OCI-LY1 (cell line): ENCODE results near the gene TXNL4A.

Source experiments
- H2AFZ ChIP-seq: fragments of 200-600 bp; sonication (generic), shearing (Covaris generic); 2 replicates; pipeline ENCODE4 v1.6.0; 2014; ENCODE audit warnings: antibody characterized with exemption, mild to moderate bottlenecking, low read length
- H3F3A ChIP-seq: fragments of 200-600 bp; sonication (generic), shearing (Covaris generic); 2 replicates; pipeline ENCODE4 v1.6.0; 2014; ENCODE audit warnings: mild to moderate bottlenecking, antibody characterized with exemption, low read length, moderate library complexity; ENCODE audit not compliant: insufficient read depth
- H3K27ac ChIP-seq: fragments of 200-600 bp; sonication (generic); 2 replicates; pipeline ENCODE4 v1.5.1; 2014; ENCODE audit warnings: low read length, mixed run types, mild to moderate bottlenecking, low read depth; ENCODE audit not compliant: poor library complexity, severe bottlenecking
- H3K27me3 ChIP-seq: fragments of 200-600 bp; sonication (generic); 2 replicates; pipeline ENCODE4 v1.6.0; 2014; ENCODE audit warnings: antibody characterized with exemption, mild to moderate bottlenecking, low read length, moderate library complexity; ENCODE audit not compliant: insufficient read depth
- H3K36me3 ChIP-seq: fragments of 200-600 bp; sonication (generic); 2 replicates; pipeline ENCODE4 v1.6.1; 2014; ENCODE audit warnings: mild to moderate bottlenecking, antibody characterized with exemption, low read length, moderate library complexity, mixed read lengths; ENCODE audit not compliant: insufficient read depth
- H3K4me1 ChIP-seq: fragments of 200-600 bp; sonication (generic); 2 replicates; pipeline ENCODE4 v1.5.1; 2014; ENCODE audit warnings: mild to moderate bottlenecking, low read length, moderate library complexity; ENCODE audit not compliant: insufficient read depth, severe bottlenecking
- H3K4me2 ChIP-seq: fragments of 200-600 bp; sonication (generic), shearing (Covaris generic); 2 replicates; pipeline ENCODE4 v1.6.1; 2014; ENCODE audit warnings: low read length
- H3K4me3 ChIP-seq: fragments of 200-600 bp; sonication (generic); 2 replicates; pipeline ENCODE4 v1.5.1; 2014; ENCODE audit warnings: low read length, low read depth, mild to moderate bottlenecking, mixed read lengths; ENCODE audit not compliant: poor library complexity, severe bottlenecking
- H3K79me2 ChIP-seq: fragments of 200-600 bp; shearing (Covaris generic); 2 replicates; pipeline ENCODE4 v1.6.1; 2016; ENCODE audit warnings: mixed run types, low read length, mixed read lengths; ENCODE audit not compliant: insufficient read depth
- H3K9ac ChIP-seq: fragments of 200-600 bp; sonication (generic), shearing (Covaris generic); 2 replicates; pipeline ENCODE4 v1.6.1; 2014; ENCODE audit warnings: mild to moderate bottlenecking, low read length, mixed read lengths
- H3K9me2 ChIP-seq: fragments of 200-600 bp; sonication (generic), shearing (Covaris generic); 2 replicates; pipeline ENCODE4 v1.6.1; 2014; ENCODE audit warnings: low read depth, mild to moderate bottlenecking, low read length, mixed read lengths
- H3K9me3 ChIP-seq: fragments of 200-600 bp; shearing (Covaris generic); 2 replicates; pipeline ENCODE4 v1.6.1; 2014; ENCODE audit warnings: low read length, mixed read lengths
- H4K20me1 ChIP-seq: fragments of 200-600 bp; sonication (generic), shearing (Covaris generic); 2 replicates; pipeline ENCODE4 v1.6.0; 2016; ENCODE audit warnings: mild to moderate bottlenecking, low read length; ENCODE audit not compliant: insufficient read depth
- EZH2 ChIP-seq: fragments of 200-600 bp; sonication (generic), shearing (Covaris generic); IDR thresholded peaks from 2 replicates; pipeline ENCODE4 v1.8.0; 2017; ENCODE audit warnings: borderline replicate concordance, mixed run types, mild to moderate bottlenecking, antibody characterized with exemption, low read length, moderate library complexity, mixed read lengths
- TF ChIP-seq, protein P1 (sequence below): fragments of 200-600 bp; sonication (generic), shearing (Covaris generic); IDR thresholded peaks from 2 replicates; pipeline ENCODE4 v1.5.1; 2017; ENCODE audit warnings: mild to moderate bottlenecking, antibody characterized with exemption, low read length, moderate library complexity, mixed read lengths

Gene TXNL4A, protein sequence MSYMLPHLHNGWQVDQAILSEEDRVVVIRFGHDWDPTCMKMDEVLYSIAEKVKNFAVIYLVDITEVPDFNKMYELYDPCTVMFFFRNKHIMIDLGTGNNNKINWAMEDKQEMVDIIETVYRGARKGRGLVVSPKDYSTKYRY

DNA sequence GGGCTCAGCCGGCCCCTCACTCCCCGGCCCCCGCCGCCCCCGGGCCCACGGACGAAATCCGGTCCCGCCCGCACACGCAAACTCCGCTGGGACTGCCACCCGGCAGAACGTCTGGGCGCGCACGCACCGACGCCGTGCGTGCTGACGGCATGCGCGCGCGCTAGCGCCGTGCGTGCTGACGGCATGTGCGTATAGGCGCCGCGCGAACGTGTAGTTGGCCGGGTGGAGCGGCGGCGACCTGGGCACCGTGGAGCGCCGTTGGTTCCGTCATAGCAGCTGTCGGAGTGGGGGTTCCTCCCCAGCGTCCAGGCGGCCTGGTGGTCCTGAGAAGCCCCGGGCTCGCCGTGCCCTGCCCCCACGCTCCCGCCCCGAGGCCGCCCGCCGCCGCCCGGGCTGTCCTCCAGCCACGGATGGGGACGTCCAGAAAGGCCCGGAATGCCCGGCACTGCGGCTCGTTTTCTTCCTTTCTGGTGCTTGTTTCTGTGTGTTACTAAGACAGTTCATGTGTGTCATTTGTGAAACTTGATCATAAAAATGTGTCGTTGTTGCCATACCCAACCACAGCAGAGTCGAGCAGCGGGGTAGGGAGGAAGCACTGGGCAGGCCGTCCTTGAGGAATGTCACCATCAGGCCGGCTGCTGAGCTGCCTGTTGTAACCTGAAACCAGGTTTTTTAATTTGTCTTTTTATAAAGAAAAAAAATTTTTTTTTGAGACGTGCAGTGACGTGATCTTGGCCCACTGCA is at the start of gene TXNL4A:
TXNL4A (minus strand) TSS at position 113 of the 744 bp plus-strand sequence. CDS start 171 bp downstream, outside the sequence.
- Histone ChIP-seq H3K9me3 (no peaks in the 10 kb centered on the region), H3F3A (no peaks in the 10 kb centered on the region), H3K36me3 (peaks cover 34% of the 10 kb centered on the region), H3K9me2 (no peaks in the 10 kb centered on the region), H3K4me3 (peak within 1 kb of the TSS; percentile 81), H3K27me3 (no peaks in the 10 kb centered on the region), H3K79me2 (peaks cover 45% of the 10 kb centered on the region), H2AFZ (peak within 1 kb of the TSS; percentile 72; the same call in 1 of the 2 replicates), H3K27ac (peak within 1 kb of the TSS; percentile 58), H4K20me1 (no peaks in the 10 kb centered on the region), H3K4me2 (peak within 1 kb of the TSS; percentile 93), H3K9ac (peak within 1 kb of the TSS; percentile 93), H3K4me1 (peaks cover 26% of the 10 kb centered on the region)
- TF ChIP-seq EZH2, result no peak

DNA sequence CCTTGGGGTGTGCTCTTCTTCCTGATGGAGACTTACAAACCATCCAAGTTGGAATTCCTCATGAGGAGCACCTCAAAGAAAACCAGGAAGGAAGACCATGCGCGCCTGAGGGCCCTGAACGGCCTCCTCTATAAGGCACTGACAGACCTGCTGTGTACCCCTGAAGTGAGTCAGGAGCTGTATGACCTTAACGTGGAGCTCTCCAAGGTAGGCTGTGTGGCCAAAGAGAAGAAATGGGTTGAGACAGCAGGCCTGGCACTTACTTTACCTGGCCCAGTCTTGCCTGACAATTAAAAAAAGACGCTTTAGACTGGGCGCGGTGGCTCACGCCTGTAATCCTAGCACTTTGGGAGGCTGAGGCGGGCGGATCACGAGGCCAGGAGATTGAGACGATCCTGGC is 48.9 kb upstream of the TXNL4A start:
- H4K20me1 ChIP-seq, result no peaks in the 10 kb centered on the region
- H3K4me1 ChIP-seq, result peaks cover 17% of the 10 kb centered on the region
- H3K27me3 ChIP-seq, result no peaks in the 10 kb centered on the region
- no peaks in the 10 kb centered on the region for H3F3A ChIP-seq
- no peak for TF ChIP-seq EZH2
- TF ChIP-seq, protein P1, sequence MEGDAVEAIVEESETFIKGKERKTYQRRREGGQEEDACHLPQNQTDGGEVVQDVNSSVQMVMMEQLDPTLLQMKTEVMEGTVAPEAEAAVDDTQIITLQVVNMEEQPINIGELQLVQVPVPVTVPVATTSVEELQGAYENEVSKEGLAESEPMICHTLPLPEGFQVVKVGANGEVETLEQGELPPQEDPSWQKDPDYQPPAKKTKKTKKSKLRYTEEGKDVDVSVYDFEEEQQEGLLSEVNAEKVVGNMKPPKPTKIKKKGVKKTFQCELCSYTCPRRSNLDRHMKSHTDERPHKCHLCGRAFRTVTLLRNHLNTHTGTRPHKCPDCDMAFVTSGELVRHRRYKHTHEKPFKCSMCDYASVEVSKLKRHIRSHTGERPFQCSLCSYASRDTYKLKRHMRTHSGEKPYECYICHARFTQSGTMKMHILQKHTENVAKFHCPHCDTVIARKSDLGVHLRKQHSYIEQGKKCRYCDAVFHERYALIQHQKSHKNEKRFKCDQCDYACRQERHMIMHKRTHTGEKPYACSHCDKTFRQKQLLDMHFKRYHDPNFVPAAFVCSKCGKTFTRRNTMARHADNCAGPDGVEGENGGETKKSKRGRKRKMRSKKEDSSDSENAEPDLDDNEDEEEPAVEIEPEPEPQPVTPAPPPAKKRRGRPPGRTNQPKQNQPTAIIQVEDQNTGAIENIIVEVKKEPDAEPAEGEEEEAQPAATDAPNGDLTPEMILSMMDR, result no peak
- H2AFZ ChIP-seq, result no peak overlapping the region
- H3K9me2 ChIP-seq, result no peaks in the 10 kb centered on the region
- H3K9ac ChIP-seq, result no peak overlapping the region
- H3K36me3 ChIP-seq, result peaks cover 48% of the 10 kb centered on the region
- H3K4me3 ChIP-seq, result no peak overlapping the region
- peaks cover 18% of the 10 kb centered on the region for H3K79me2 ChIP-seq
- H3K4me2 ChIP-seq, result no peak overlapping the region
- H3K27ac ChIP-seq, result no peak overlapping the region
- no peaks in the 10 kb centered on the region for H3K9me3 ChIP-seq

DNA sequence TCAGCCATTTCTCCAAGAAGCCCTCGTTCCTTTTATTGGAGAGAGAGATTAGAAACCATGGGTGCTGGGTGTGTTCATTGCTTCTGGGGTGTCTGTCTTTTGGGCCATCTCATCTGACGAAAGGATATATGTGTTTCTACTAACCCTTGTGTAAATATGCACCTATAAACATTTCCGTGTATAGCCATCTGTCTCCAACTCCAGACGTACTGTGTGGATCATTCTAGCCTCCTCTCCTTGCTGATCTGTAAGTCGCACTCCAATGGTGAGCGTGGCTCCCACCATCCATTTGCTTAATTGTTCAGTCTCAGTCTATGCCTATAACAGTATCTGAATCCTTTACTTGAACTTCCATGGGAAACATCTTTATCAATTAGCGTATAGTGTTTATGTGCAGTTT is 47.6 kb upstream of the TXNL4A start:
- Histone ChIP-seq H3K79me2 (peaks cover 18% of the 10 kb centered on the region), H3K9me3 (no peaks in the 10 kb centered on the region), H3K27ac (no peak overlapping the region), H3K4me3 (peak overlapping the region; percentile 79), H3K4me1 (peaks cover 17% of the 10 kb centered on the region), H3K9me2 (no peaks in the 10 kb centered on the region), H4K20me1 (no peaks in the 10 kb centered on the region), H2AFZ (no peak overlapping the region), H3K27me3 (no peaks in the 10 kb centered on the region), H3K36me3 (peaks cover 43% of the 10 kb centered on the region), H3K4me2 (peak overlapping the region; percentile 83), H3K9ac (no peak overlapping the region), H3F3A (no peaks in the 10 kb centered on the region)
- TF ChIP-seq, protein P1, result no peak
- TF ChIP-seq EZH2, result no peak
